ENCODE results near the gene GLO1.
A peak's percentile ranks its signal among the peaks of the same experiment; 100 is the strongest.

GLO1 gene

DNA sequence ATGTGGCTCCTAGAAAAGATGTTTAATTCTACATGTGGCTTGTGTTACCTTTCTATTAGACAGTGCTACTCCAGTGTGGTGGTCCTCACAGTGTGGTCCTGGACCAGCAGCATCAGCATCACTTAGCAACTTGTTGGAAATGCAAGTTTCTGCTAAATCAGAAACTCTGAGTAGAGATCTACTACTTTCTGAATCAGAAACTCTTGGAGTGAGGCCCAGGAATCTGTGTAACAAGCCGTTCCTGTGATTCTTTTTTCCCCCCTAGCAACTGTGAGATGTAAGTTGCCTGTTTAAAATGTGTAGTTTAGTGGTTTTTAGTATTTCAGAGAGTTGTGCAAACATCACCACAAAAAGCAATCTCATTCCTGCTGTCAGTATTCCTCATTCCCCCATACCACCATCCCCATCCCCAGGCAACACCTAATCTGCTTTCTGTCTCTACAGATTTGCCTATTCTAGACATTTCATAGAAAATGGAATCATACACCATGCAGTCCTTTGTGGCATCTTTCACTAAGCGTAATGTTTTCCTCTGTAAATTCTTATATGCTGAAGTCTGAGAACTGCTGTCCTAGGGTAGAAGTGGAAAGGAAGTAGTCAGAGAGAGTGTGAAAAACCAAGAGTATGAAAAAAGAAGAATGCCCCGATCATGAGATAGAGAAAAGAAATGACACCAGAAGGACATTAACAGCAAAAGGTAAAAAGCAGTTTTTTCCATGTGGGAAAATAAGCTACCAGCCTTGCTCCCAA lies 44.4 kb downstream of the GLO1 start:
- no peak for DNase-seq (ENCODE audit: low read depth)

DNA sequence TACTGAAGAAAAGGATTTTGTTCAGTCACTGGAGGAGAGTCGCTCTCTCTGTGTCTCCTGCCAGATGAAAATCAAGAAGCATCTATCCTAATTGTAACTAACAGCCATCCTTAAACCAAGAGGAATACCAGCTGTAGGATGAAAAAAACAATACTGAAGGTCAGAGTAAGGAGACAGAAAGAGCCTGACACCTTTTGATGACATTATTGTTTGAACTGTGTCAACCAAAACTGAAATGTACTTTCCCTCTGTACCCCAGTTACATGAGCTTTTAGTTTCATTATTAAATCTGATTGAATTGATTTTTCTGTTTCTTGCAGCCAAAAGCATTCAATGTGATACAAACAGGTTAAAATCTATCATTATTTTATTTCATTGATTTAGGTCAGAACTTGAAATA lies 46.0 kb downstream of the GLO1 start:
- no peak for DNase-seq (ENCODE audit: low read depth)

DNA sequence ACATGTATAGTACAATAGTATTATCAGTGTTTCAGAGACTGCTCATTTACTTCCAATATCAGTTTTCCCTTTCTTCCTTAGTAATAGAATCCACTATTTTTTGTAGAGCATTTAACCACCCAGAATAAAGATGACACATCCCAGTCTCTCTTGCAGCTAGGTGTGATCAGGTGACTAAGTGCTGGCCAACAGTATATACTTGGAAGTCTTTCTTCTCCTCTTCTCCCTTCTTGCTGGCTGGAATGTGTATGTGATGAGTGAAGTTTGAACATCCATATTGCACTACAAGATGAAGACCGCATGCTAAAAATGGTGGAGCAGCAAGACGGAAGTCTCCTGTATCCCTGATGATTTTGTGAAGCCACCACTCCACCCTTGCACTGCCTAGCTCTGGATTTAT lies 48.7 kb downstream of the GLO1 start:
- DNase-seq (ENCODE audit: low read depth), result no peak

DNA sequence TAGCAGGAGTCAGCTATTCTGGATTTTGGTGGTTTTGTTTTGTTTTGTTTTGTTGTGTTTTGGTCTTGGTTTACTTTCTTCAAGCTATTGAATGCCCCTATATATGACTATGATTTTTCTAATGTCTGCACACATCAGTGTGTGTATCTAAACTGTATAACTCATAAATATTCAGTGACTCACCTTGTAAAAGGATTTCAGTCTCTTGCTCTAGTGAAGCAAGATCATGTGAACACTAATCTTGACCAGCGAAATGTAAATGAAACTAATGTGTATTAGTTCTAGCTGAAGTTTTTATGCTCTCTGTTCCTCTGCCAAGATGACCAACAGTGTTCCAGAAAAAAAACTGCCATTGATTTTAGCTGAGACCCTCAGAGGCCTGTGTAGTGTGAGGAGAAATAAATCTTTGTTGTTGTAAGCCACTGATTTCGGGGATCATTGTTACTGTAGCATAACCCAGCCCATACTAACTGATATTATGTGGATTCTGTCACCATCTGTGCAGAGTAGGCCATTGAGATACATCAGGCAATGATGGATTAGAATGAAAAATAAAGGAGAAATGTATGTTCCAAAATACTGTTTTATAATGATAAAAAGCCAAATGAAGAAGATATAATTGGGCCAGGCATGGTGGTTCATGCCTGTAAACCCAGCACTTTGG lies 51.7 kb downstream of the GLO1 start:
- DNase-seq (ENCODE audit: low read depth), result no peak

DNA sequence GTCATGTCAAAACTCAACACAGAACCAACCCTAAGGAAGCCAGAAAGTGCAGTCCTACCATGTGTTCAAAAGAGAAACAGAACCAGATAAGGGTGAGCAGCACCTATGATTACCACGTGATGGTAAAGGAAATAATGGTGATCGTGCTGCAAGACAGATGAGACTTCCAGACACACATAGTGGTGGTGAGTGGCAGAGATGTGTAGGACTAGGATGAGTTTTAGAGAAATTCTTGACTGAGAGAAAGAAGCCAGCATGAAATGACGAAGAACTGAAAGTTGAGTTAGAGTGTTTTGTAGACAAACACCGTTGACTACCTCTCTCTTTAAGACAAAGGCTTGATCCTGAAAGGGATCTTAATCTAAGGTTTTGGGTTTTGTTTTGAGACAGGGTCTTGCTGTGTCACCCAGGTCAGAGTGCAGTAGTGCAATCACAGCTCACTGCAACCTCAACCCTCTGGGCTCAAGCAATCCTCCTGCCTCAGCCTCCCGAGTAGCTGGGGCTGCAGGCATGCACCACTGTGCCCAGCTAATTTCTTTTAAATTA lies 52.7 kb downstream of the GLO1 start:
- no peak for DNase-seq (ENCODE audit: low read depth)

DNA sequence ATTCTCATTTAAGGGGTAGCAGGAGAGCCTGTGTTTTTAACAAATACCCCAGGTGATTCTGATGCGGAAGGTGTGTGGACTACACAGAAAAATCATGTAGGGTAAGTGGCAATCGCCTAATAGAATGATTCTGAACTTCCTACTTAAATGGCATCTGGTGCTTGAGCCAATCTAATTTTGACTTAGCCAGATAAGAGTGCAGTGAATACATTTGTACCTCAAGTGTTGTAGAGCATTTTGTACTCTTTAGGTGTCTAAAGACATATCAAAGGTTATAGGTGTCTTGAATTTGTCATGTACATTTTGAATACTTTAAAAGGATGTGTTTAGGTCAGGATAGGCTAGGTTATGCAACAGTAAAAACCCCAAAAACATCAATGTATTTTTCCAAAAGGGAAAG lies 53.2 kb downstream of the GLO1 start:
- DNase-seq (ENCODE audit: low read depth), result no peak

DNA sequence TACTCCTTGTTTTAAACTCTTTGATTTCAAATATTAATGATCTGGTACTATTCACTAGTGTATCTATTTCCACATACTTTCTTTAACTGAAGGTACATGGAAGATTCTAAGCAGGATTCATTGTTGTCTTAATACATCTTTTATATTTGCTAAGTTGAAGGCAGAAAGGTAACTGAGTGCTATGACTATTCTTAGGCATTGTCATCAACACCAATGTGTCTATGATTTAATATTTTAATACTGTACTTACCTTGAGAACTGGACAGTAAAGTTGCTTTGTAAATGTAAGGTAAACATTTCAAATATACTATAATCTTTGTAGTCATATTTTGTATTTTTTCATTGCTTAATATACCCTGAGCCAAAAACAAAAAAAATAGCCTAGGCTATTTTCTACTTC lies 54.3 kb downstream of the GLO1 start:
- DNase-seq (ENCODE audit: low read depth), result no peak

DNA sequence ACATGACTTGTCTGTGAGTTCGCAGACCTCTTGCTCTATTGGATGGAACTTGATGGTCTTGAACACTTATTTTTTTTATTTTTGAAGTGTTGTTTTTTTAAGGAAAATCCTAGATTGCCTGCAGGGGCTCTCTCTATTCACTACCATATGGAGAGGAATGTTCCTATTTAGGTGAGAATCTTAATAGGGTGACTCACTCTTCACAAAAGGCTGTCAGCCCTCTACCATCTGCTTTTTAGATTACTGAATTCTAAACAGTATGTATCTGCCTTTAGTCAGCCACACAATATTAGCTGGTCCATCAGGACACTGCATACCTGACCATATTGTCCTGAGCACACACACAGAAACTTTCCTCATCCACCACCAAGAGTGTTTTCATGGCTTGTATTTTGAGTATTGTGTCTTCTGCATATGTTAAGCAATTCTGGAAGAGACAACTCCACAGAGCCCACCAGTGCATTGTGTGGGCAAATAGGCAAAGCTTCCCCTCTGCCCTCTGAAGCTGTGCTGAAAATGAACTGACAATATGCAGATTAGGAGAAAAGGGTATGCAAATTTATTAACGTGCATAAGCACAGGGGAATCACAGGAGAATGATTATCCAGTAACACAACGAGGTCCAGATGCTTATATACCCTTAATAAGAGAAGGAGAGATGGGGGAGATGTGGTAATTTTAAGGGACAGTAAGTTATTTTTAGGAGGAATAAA lies 56.6 kb downstream of the GLO1 start:
- DNase-seq (ENCODE audit: low read depth), result no peak

DNA sequence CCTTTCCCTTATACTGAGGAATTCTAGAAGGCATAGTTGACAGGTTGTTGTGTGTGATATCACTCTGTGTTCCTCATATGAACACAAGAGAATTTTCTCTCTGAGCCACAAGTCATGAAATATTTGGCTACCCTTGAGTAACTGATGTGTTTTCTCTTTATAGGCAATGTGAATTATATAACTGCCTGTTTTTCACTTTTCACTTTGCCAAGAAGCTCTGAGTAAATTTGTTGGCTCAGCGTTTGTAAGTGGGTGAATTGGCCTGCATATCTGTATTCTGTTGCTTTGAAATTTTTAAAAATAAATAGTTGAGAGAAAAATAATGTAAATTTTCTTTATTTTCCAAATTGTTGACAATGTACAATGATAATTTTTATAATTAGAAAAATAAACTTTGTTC lies 58.0 kb downstream of the GLO1 start:
- DNase-seq (ENCODE audit: low read depth), result no peak

DNA sequence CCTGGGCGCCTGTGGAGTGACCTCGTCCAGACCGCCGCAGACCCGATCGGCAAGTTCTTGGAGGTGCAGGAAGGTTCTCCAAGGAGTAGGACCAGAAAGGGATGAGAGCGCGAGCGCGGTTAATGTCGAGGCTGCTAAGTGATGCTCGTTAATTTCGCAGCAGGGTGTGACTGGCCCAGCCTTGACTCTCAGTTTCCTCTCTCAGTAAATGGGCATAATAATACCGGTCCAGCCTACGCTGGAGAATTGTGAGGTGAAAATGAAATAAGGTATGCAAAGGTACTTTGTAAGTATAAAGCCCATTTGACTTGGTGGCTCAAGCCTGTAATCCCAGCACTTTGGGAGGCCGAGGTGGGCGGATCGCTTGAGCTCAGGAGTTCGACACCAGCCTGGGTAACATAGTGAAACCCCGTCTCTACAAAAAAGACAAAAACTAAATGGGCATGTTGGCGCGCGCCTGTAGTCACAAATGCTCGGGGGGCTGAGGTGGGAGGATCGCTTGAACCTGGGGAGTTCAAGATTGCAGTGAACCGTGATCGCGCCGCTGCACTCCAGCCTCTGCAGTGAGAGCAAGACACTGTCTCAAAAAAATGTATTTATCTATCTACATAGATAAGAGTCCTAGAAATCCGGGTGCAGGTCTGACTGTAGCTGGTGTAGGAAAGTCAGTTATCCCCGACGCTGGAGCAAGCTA lies 62.6 kb downstream of the GLO1 start:
- DNase-seq (ENCODE audit: low read depth), result no peak

DNA sequence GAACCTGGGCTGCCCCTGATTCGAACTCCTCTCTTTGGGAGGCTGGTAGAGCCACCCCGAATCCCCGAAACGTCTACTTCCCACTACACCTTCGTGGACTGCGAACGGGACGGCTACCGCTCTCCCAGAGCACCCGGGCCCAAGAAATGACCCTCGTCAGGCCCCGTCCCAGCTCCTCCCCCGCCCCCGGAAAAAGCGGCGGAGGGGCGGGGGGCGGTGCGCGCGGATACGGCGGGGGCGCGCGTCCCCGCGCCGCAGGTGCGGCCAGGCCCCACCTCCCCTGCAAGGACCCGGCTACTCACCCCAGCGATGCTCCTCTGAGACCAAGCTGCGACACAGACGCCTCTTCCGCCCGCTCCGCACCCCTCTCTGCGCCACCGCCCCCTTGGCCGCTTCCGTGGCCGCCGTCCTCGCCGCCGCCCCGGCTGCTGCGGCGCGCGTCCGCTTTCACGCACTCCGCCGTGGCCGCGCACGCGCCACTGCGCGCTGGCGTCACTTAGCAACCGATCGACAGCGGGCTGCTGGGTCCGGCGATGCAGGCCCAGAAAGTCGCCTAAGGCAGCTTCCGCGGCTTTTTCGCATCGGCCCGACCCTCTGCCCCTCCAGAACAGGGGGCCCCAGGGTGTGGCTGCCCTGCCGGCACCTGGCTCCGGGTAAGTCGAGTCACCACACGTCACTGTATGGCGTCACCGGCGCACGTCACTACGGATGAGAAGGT lies 63.3 kb downstream of the GLO1 start, which contains the start of gene BTBD9:
Gene BTBD9 (minus strand): TSS at position 432 of the 718 bp plus-strand sequence.
- DNase-seq (ENCODE audit: low read depth), result peak; percentile 74

DNA sequence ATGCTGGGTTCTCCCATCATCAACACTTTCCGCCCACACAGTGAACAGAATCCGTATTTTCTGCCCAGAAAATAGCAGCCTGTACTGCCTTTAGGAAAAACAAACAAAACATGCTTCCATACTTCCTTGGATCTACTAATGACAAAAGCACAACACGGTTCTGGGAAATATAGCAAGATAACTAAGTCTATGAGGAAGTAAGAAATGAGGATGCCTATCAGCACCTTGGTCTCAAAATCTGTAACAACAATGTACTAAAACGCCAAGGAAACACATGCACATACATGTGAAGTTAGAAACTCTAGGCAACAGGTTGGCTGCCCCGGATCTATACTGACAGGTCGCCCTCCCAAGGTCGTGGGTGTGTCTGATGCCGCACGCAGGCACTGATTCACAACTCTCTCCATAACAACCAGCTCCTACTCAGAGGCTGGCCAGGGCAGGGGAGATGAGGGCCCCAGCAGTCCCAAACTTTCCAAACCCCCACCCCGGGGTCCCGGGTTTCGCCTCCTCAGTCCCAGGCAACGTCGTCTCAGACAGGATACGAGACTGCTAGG lies 63.9 kb downstream of the GLO1 start:
- DNase-seq (ENCODE audit: low read depth), result peak; percentile 53

DNA sequence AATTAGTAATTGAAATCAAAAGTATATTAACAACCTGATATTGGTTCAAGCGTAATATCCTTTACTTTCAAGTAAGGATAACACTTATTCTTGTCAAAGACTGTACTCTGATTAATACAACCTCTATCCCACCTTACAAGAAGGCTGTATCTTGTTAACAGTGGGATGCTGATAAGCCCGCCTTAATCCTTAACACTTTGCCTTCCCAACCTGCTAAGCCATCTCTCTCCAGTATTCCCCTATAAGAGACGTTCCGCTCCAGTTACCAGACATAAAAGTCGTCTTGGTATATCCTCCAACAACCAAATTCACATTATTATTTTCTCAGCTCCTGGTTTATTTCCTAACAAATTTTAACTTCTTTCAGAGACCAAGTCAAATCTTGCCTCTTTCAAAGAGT lies 65.2 kb downstream of the GLO1 start:
- DNase-seq (ENCODE audit: low read depth), result no peak

DNA sequence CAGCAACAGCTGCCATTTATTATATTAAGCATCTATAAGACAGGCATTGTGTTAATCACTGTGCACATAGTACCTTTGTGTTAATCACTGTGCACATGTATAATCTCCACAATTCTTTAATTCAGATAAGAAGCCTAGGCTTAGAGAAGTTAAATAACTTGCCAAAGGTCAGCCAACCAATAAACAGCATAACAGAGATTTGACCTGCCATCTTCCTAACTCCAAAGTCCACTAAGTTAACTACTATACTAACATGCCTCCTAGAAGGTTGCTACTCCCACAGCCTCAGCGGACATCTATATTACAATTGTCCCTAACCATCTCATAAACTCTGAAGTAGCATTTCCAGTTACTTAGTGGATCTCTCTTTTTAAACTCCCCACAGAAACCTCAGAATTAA lies 66.9 kb downstream of the GLO1 start:
- no peak for DNase-seq (ENCODE audit: low read depth)

DNA sequence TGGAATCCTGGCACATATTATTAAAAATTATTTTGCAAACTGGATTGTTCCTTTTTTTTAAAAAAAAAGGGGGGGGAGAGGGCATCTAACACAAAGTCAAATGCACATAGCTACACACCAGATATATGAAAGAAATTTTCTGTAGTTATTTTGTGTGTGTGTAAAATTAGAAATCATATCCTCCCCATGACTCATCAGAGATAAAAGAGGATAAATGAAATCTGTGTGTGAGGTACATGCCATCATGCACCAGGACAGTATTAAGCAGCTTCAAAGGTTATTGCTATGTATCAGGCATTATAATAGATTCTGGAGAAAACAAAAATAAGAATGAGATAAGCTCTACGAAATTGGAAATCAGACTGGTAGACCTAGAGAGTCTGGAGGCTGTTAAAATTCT lies 68.4 kb downstream of the GLO1 start:
- DNase-seq (ENCODE audit: low read depth), result no peak

DNA sequence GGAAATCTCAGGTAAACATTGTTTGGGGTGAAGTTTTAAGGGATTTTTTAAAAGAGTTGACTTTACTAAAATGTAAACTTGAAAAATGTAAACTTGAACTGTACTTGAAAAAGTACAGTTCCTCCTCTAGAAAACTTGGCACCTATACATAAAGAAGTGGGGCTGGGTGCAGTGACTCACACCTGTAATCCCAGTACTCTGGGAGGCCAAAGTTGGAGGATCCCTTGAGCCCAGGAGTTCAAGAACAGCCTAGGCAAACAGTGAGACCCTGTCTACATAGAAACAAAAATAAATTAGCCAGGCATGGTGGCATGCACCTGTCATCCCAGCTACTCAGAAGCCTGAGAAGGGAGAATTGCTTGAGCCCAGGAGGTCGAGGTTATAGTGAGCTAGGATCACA lies 70.5 kb downstream of the GLO1 start:
- no peak for DNase-seq (ENCODE audit: low read depth)

DNA sequence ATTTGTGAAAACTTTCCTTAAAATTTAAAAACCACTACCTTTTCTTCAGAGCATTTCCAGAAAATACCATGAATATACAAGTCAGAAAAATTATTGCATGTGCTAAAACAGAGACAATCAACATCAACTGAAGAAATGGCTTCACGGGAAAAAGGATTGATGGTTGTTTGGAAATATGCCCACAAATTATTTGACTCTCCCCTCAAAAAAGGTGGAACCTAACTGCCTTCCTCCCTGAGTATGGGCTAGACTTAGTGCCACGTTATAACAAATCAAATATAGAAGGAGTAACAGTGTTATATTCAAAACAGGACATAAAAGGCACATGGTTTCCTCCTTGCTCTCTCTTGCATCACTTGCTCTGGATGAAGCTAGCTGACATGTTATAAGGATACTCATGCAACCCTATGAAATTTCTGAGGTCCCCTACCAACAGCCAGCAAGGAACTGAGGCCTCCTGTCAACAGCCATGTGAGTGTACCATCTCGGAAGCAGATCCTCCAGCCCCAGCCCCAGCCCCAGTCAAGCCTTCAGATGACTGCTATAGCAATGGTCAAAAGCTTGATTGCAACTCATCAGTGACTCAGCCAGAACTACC lies 71.7 kb downstream of the GLO1 start:
- no peak for DNase-seq (ENCODE audit: low read depth)
